HUES6 (cell line): ENCODE data around the gene SERPINB1.

Source experiments
- H3K27ac ChIP-seq: 2 replicates; pipeline ENCODE4 v1.7.0; 2013; ENCODE audit warnings: low read depth, mild to moderate bottlenecking, low read length, inconsistent platforms
- H3K27me3 ChIP-seq: 2 replicates; pipeline ENCODE4 v1.6.1; 2013; ENCODE audit warnings: low read length; ENCODE audit not compliant: control insufficient read depth, insufficient read depth
- H3K36me3 ChIP-seq: 2 replicates; pipeline ENCODE4 v1.6.1; 2013; ENCODE audit warnings: low read length; ENCODE audit not compliant: control insufficient read depth, insufficient read depth
- H3K4me1 ChIP-seq: 2 replicates; pipeline ENCODE4 v1.6.1; 2013; ENCODE audit warnings: low read length; ENCODE audit not compliant: control insufficient read depth, insufficient read depth
- H3K4me3 ChIP-seq: 2 replicates; pipeline ENCODE4 v1.5.1; 2013; ENCODE audit warnings: low read depth, low read length
- H3K9ac ChIP-seq: one replicate; pipeline ENCODE4 v1.6.1; 2013; ENCODE audit warnings: mild to moderate bottlenecking, low read length
- H3K9me3 ChIP-seq: 2 replicates; pipeline ENCODE4 v1.6.1; 2013; ENCODE audit warnings: low read depth, low read length; ENCODE audit not compliant: control insufficient read depth, insufficient read depth

The SERPINB1 gene

GRCh38 chr6:2876210-2877056 lies 34.8 kb upstream of the SERPINB1 start:
- no peaks in the 10 kb centered on the region for H3K36me3 ChIP-seq
- peaks cover 5% of the 10 kb centered on the region; the same call in 1 of the 2 replicates for H3K9me3 ChIP-seq
- peaks cover 34% of the 10 kb centered on the region for H3K4me1 ChIP-seq
- peak overlapping the region; percentile 69 for H3K9ac ChIP-seq
- H3K4me3 ChIP-seq: peak overlapping the region; percentile 74
- no peaks in the 10 kb centered on the region for H3K27me3 ChIP-seq
- H3K27ac ChIP-seq: peak overlapping the region; percentile 15; the same call in 1 of the 2 replicates

GRCh38 chr6:2875359-2876191 lies 33.9 kb upstream of the SERPINB1 start:
- H3K4me3 ChIP-seq: peak overlapping the region; percentile 74

GRCh38 chr6:2873643-2874042 lies 32.0 kb upstream of the SERPINB1 start:
- H3K27ac ChIP-seq: no peak overlapping the region
- H3K9me3 ChIP-seq: peaks cover 2% of the 10 kb centered on the region; the same call in 1 of the 2 replicates
- no peaks in the 10 kb centered on the region for H3K36me3 ChIP-seq
- H3K4me1 ChIP-seq: peaks cover 39% of the 10 kb centered on the region
- no peak overlapping the region for H3K9ac ChIP-seq
- H3K27me3 ChIP-seq: no peaks in the 10 kb centered on the region
- H3K4me3 ChIP-seq: no peak overlapping the region

More at GRCh38 chr6:2875359-2876191, 33.9 kb upstream of the SERPINB1 start:
- Histone ChIP-seq H3K4me1 (peaks cover 34% of the 10 kb centered on the region), H3K9me3 (peaks cover 2% of the 10 kb centered on the region; the same call in 1 of the 2 replicates), H3K36me3 (no peaks in the 10 kb centered on the region), H3K27me3 (no peaks in the 10 kb centered on the region), H3K9ac (peak overlapping the region; percentile 92), H3K27ac (peak overlapping the region; percentile 85; the same call in 1 of the 2 replicates)

GRCh38 chr6:2872423-2873358 lies 31.0 kb upstream of the SERPINB1 start:
- Histone ChIP-seq H3K9ac (no peak overlapping the region), H3K27me3 (no peaks in the 10 kb centered on the region), H3K9me3 (peaks cover 2% of the 10 kb centered on the region; the same call in 1 of the 2 replicates), H3K36me3 (no peaks in the 10 kb centered on the region), H3K4me1 (peaks cover 38% of the 10 kb centered on the region), H3K4me3 (no peak overlapping the region), H3K27ac (no peak overlapping the region)

- Histone ChIP-seq H3K4me3 (no peak overlapping the region), H3K9ac (no peak overlapping the region), H3K27me3 (no peaks in the 10 kb centered on the region), H3K36me3 (no peaks in the 10 kb centered on the region), H3K9me3 (peaks cover 2% of the 10 kb centered on the region; the same call in 1 of the 2 replicates), H3K27ac (no peak overlapping the region), H3K4me1 (peaks cover 31% of the 10 kb centered on the region)
These were observed 30.3 kb upstream of the SERPINB1 start for GRCh38 chr6:2871953-2872352.

GRCh38 chr6:2871102-2871501 lies 29.4 kb upstream of the SERPINB1 start:
- Histone ChIP-seq H3K36me3 (no peaks in the 10 kb centered on the region), H3K4me3 (no peak overlapping the region), H3K9me3 (peaks cover 2% of the 10 kb centered on the region; the same call in 1 of the 2 replicates), H3K4me1 (peaks cover 31% of the 10 kb centered on the region), H3K27ac (no peak overlapping the region), H3K27me3 (no peaks in the 10 kb centered on the region), H3K9ac (no peak overlapping the region)

GRCh38 chr6:2870046-2870636 lies 28.5 kb upstream of the SERPINB1 start:
- Histone ChIP-seq H3K27me3 (no peaks in the 10 kb centered on the region), H3K9ac (no peak overlapping the region), H3K9me3 (peaks cover 2% of the 10 kb centered on the region; the same call in 1 of the 2 replicates), H3K4me1 (peaks cover 39% of the 10 kb centered on the region), H3K36me3 (no peaks in the 10 kb centered on the region), H3K27ac (no peak overlapping the region), H3K4me3 (no peak overlapping the region)

GRCh38 chr6:2868637-2869036 lies 27.0 kb upstream of the SERPINB1 start:
- peak overlapping the region; percentile 70; the same call in 1 of the 2 replicates for H3K27ac ChIP-seq
- no peak overlapping the region for H3K4me3 ChIP-seq
- no peak overlapping the region for H3K9ac ChIP-seq
- peaks cover 43% of the 10 kb centered on the region for H3K4me1 ChIP-seq
- peaks cover 2% of the 10 kb centered on the region; the same call in 1 of the 2 replicates for H3K9me3 ChIP-seq
- no peaks in the 10 kb centered on the region for H3K27me3 ChIP-seq
- no peaks in the 10 kb centered on the region for H3K36me3 ChIP-seq

- Histone ChIP-seq H3K36me3 (no peaks in the 10 kb centered on the region), H3K4me1 (peaks cover 51% of the 10 kb centered on the region), H3K27ac (peak overlapping the region; percentile 49), H3K9me3 (no peaks in the 10 kb centered on the region), H3K4me3 (peak overlapping the region; percentile 35), H3K9ac (peak overlapping the region; percentile 37), H3K27me3 (no peaks in the 10 kb centered on the region)
These were observed 24.6 kb upstream of the SERPINB1 start for GRCh38 chr6:2866171-2866846.
